HG03196 (cell line): ENCODE data around the gene TPCN2.

Experiments
- ATAC-seq: cut with Tn5 transposase; IDR thresholded peaks from one replicate; pipeline ENCODE4 v1.9.1; 2021; ENCODE audit not compliant: unreplicated experiment

The TPCN2 gene

GRCh38 chr11:69108030-69108429 lies 59.3 kb downstream of the TPCN2 start:
- ATAC-seq = no peak

- ATAC-seq = no peak
Measured at GRCh38 chr11:69108559-69108958, 59.8 kb downstream of the TPCN2 start.

- no peak for ATAC-seq
Measured at GRCh38 chr11:69109101-69109500, 60.4 kb downstream of the TPCN2 start.

GRCh38 chr11:69110451-69110850 lies 61.7 kb downstream of the TPCN2 start:
- ATAC-seq = no peak

GRCh38 chr11:69111624-69112542 lies 63.2 kb downstream of the TPCN2 start:
- ATAC-seq = no peak

GRCh38 chr11:69113226-69113625 lies 64.5 kb downstream of the TPCN2 start:
- ATAC-seq = no peak

GRCh38 chr11:69113646-69114340 lies 65.1 kb downstream of the TPCN2 start:
- no peak for ATAC-seq

- no peak for ATAC-seq
Measured at GRCh38 chr11:69114362-69114761, 65.6 kb downstream of the TPCN2 start.

- no peak for ATAC-seq
Measured at GRCh38 chr11:69114811-69115523, 66.2 kb downstream of the TPCN2 start.

GRCh38 chr11:69115586-69116560 lies 67.1 kb downstream of the TPCN2 start:
- no peak for ATAC-seq

GRCh38 chr11:69116671-69117070 lies 67.9 kb downstream of the TPCN2 start:
- no peak for ATAC-seq

- no peak for ATAC-seq
Measured at GRCh38 chr11:69119190-69119589, 70.5 kb downstream of the TPCN2 start.

- no peak for ATAC-seq
Measured at GRCh38 chr11:69120096-69120875, 71.6 kb downstream of the TPCN2 start.

GRCh38 chr11:69121021-69121420 lies 72.3 kb downstream of the TPCN2 start:
- no peak for ATAC-seq

- ATAC-seq = no peak
Measured at GRCh38 chr11:69121621-69122325, 73.0 kb downstream of the TPCN2 start.

- ATAC-seq = no peak
Measured at GRCh38 chr11:69122326-69122629, 73.5 kb downstream of the TPCN2 start.

- no peak for ATAC-seq
Measured at GRCh38 chr11:69122630-69123431, 74.1 kb downstream of the TPCN2 start.
